ENCODE measurements around the gene POU3F1. TPM values are rescaled to one million over a fixed set of nuclear protein-coding genes. Genes with fewer than 3 reads are reported as not detected.

Gene POU3F1
- total RNA-seq, 2 experiments from 2014 or later: not detected

DNA sequence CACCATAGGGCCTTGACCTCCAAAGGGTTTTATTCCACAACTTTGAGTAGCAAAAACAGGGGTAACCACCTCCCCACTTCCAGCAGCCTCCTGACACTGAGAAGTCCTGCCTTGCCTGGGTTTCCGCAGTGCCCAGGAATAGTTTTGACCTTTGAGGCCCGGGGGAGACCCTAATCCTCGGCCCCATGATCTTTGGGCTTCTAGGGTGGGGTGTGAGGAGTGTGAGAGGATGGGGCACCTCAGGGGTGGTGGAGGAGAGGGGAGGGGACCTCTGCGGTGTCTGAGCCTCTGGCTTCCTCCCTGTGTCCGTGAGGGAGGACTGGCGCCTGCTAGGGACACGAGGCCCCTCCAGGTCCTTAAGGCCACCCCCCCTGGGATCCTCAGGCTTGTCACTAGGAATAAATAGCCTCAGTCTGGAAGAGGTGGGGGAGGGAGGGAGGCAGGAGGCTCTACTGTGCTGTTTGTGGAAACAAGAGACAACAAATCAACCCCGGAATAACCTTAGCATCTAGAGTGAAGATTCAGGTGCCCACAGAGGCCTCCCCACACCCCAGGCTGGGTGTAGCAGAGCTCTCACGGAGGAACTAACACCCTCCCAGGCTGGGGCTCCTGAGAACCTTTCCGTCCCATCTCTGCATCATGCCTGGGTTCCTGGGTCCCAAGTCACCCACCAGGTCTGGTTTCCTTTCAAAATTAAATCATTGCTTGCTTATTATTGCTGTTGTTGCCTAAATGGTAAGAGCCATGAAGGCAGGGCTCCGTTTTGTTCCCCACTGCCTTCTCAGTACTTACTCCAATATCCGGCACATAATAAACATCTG is 40.4 kb downstream of the POU3F1 start:
- H3K27me3 Mint-ChIP-seq (ENCODE audit: low read depth): no peaks in the 10 kb centered on the region
- ChIA-PET CTCF (no interaction called here), POLR2A (no interaction called here)
- ATAC-seq: no peak
- H3K4me3 Mint-ChIP-seq: peak overlapping the region; percentile 63
- peak overlapping the region; percentile 52 for H3K27ac Mint-ChIP-seq
- H3K36me3 Mint-ChIP-seq (ENCODE audit: low read depth): peaks cover 5% of the 10 kb centered on the region
- peaks cover 53% of the 10 kb centered on the region for H3K4me1 Mint-ChIP-seq (ENCODE audit: low read depth)
- no peak for DNase-seq
- H3K9me3 Mint-ChIP-seq (ENCODE audit: insufficient read depth): no peaks in the 10 kb centered on the region

DNA sequence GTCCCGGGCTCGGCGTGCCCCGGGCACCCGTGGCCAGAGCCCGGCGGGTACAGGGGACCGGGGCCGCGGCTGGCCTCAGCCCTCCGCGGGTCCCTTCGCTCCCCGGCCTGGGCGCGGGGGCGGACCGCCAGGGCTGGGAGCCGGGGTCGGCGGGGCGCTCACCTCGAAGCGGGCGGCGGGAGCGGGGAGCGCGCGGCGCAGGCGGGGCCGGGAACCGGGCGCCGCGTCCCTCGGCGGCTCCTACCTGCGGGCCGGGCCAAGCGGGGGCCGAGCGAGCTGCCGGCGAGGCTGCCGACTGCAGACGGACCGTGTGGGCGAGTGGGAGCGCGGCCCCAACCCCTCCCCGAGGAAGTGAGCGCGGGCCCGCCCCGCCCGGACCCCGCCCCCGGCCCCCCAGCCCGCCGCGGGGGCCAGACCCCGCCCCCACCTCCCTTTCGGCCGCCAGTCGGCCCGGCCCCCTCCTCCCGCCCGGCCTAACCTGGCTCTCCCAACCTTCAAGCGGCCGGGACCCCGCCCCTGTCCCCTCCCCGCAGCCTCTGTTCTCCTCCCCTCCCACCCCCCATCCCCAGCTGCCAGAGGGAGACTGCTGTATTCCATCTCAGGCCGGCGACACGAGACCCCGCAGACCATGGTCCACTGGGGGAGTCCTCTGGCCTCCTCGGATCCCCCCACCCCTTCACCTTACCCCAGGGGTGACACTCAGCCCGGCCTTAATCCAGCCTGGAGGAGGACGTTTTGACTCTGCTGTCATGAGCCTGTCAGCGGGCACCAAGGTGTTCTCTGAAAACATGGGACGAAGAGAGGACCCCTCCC is 41.2 kb downstream of the POU3F1 start, which contains the start of gene FHL3:
TSS of gene FHL3 (minus strand) at position 320 of the 813 bp plus-strand sequence. CDS start 6,102 bp downstream, outside the sequence.
- H3K4me3 Mint-ChIP-seq: peak within 1 kb of the TSS; percentile 81
- ATAC-seq (peak; percentile 58), DNase-seq (peak; percentile 44)
- H3K27ac Mint-ChIP-seq: peak within 1 kb of the TSS; percentile 74
- ChIA-PET POLR2A (interaction anchor here (0.6 kb wide), 1 partner anchor 175 kb away, joined by 3 read pairs; no protein-coding TSS in a partner anchor), CTCF (no interaction called here)
- H3K9me3 Mint-ChIP-seq (ENCODE audit: insufficient read depth): no peaks in the 10 kb centered on the region
- H3K4me1 Mint-ChIP-seq (ENCODE audit: low read depth): peaks cover 56% of the 10 kb centered on the region
- H3K27me3 Mint-ChIP-seq (ENCODE audit: low read depth): no peaks in the 10 kb centered on the region
- peaks cover 5% of the 10 kb centered on the region for H3K36me3 Mint-ChIP-seq (ENCODE audit: low read depth)

DNA sequence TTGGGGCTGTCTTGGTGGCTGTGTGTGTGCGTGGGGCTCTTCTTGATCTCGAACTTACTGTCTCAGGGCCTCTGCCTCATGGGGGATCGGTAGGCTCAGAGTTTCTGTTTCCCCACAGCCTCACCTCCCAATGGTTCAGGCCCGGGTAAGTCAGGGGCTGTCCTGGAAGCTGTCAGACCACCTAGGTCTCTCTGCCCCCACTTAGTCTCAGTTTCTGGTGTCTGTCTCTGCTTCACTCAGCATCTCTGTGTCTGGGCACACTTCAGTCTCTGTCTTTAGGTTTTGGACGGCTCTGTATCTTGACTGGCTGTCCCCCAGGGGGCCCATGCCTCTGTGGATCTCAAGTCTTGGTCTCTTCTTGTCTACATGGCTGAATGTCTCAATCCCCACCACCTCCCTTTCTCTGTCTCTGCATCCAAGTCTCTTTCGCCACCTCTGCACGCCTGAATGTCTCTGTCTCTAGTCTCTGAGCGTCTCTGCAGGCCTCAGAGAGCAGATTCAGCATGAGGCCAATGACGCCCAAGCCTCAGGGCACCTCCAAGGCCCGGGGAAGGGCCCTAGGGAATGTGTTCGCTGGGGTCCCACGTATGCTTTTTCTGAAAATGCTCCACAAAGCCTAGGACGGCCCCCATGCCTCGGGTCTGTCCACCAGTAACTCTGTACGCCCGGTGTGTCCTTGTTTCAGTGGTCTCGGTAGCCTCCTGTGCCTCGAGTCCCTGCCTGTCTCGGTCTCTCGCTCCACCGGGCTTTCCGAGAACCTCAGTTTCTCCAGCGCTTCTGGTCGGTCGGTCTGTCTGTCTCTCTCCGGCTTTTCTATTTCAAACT is 42.1 kb downstream of the POU3F1 start:
- H3K36me3 Mint-ChIP-seq (ENCODE audit: low read depth): peaks cover 5% of the 10 kb centered on the region
- ChIA-PET POLR2A (interaction anchor here (1.7 kb wide), 1 partner anchor 10 kb away, joined by 11 read pairs; no protein-coding TSS in a partner anchor), CTCF (interaction anchor here (1.2 to 1.9 kb wide), 3 partner anchors 11 to 15 kb away, joined by 8 to 15 read pairs (median 11); partner anchors contain the start of gene SF3A3)
- DNase-seq (peak; percentile 52), ATAC-seq (peak; percentile 47)
- no peaks in the 10 kb centered on the region for H3K27me3 Mint-ChIP-seq (ENCODE audit: low read depth)
- H3K27ac Mint-ChIP-seq: peak overlapping the region; percentile 74
- no peaks in the 10 kb centered on the region for H3K9me3 Mint-ChIP-seq (ENCODE audit: insufficient read depth)
- H3K4me3 Mint-ChIP-seq: peak overlapping the region; percentile 81
- peaks cover 56% of the 10 kb centered on the region for H3K4me1 Mint-ChIP-seq (ENCODE audit: low read depth)

DNA sequence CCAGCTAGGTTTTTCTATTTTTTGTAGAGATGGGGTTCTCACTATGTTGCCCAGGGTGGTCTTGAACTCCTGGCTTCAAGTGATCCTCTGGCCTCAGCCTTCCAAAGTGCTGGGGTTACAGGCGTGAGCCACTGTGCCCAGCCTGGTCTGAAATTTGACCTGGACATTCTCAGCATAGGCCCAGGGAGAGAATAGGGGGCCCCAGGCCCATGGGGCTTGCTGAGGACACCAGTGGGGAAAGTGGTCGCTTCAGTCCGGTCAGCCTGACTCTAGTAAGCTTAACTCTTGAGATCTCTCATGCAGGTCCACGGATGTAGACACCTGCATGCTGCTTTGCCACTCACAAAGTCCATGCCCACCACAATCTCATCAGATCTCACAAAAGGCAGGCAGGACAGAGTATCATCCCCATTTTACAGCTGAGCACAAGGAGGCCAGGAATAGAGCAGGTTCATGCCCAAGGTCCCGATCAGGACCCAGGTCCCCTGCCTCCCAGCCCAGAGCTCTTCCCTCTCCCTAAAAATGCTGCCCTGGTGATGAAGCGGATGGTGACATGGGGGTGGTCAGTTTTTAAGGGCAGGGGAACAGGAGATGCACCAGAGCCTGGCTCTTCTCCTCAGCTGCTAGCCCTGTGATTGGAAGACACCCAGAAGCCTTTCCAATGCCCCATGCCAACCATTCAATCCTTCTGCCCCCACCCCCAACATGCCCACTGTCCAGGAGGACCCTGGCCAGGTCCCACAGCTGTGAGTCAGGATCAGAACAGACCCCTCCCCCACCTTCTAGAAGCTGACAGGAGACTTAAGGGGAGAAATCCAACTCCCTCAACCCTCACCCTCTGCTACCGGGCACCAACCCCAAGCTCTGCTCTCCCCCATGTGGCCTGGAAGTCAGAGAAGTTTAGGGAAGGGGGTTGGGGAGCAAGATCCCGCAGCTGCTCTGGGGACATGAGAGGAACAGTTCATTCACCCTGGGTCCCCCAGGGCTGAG is 43.0 kb downstream of the POU3F1 start:
- Mint-ChIP-seq H3K4me3 (peak overlapping the region; percentile 81), H3K27ac (peak overlapping the region; percentile 74), H3K36me3 (ENCODE audit: low read depth) (peaks cover 7% of the 10 kb centered on the region), H3K4me1 (ENCODE audit: low read depth) (peaks cover 54% of the 10 kb centered on the region), H3K9me3 (ENCODE audit: insufficient read depth) (no peaks in the 10 kb centered on the region), H3K27me3 (ENCODE audit: low read depth) (no peaks in the 10 kb centered on the region)
- DNase-seq (no peak), ATAC-seq (peak; percentile 1)
- ChIA-PET POLR2A (interaction anchor here (0.9 to 1.7 kb wide), 4 partner anchors 9 to 196 kb away, joined by 3 to 11 read pairs (median 4); partner anchors contain the start of genes C1orf122, SF3A3, UTP11 and YRDC), CTCF (interaction anchor here (1.0 to 1.9 kb wide), 5 partner anchors 10 to 835 kb away, joined by 3 to 15 read pairs (median 8); partner anchors contain the start of gene SF3A3)

DNA sequence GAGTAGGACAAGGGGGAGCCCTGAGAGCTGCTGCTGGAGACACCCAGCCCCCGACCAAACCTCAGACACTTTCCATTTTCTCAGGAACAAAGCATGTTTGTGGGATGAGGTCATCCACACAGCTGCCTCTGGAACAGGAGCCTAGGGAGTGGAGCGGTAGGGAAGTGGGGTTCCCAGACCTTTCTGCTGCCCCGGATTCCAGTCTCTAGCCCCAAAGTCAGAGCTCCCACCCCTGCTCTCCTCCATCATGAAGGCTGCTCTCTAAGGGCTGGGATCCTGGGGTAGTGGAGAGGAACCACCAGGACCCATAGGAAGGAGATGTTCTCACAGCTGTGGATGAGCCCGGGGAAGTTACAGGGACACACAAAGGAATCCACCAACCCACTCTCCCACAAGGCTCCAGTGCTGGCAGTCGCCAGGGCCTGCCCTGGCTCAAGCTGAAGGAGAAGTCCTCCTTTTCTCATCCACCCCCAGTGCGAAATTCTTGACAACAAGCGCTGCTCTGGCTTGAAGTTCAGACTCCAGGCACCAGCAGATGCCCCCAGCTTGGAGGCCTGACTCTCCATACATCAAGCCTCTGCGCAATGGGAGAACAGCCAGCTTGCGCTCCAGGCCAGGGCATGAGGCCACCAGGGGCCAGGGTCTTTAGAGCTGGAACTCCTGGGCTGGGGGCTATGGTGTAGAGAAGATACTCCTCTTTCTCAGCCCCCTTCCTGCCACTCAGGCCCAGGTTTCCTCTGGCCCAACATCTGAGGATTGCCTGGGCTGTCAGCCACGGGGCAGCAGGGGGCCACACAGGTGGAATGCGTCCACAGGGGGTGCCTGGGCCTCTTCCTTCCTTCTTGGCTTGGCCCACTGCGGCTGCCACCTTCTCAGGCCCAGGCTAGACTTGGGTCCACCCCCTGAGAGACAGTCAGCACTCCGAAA is 45.8 kb downstream of the POU3F1 start:
- H3K4me3 Mint-ChIP-seq: no peak overlapping the region
- no peaks in the 10 kb centered on the region for H3K9me3 Mint-ChIP-seq (ENCODE audit: insufficient read depth)
- DNase-seq (no peak), ATAC-seq (no peak)
- H3K4me1 Mint-ChIP-seq (ENCODE audit: low read depth): peaks cover 66% of the 10 kb centered on the region
- peak overlapping the region; percentile 80 for H3K27ac Mint-ChIP-seq
- ChIA-PET CTCF (interaction anchor here (1.2 to 3.5 kb wide), 7 partner anchors 9 to 27 kb away, joined by 3 to 15 read pairs (median 8); partner anchors contain the start of gene SF3A3), POLR2A (interaction anchor here (1.0 to 2.3 kb wide), 4 partner anchors 8 to 309 kb away, joined by 3 to 9 read pairs (median 4); partner anchors contain the start of genes CDCA8 and SF3A3)
- H3K27me3 Mint-ChIP-seq (ENCODE audit: low read depth): no peaks in the 10 kb centered on the region
- H3K36me3 Mint-ChIP-seq (ENCODE audit: low read depth): peaks cover 23% of the 10 kb centered on the region

DNA sequence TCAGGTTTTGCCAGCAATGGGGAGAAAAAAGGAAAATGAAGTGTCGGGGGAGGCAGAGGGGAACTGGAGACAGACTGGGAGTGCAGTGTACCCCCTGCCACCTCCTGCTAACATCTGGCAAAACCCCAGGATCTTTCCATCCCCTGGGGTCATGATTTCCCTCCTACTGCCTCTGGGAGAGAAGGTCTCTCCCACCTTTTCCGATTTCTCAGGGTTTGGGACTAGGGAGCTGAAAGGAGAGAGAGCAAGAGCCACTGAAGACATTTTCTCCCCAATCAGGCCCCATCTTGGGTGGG is 46.4 kb downstream of the POU3F1 start:
- peaks cover 23% of the 10 kb centered on the region for H3K36me3 Mint-ChIP-seq (ENCODE audit: low read depth)
- no peak for ATAC-seq
- H3K9me3 Mint-ChIP-seq (ENCODE audit: insufficient read depth): no peaks in the 10 kb centered on the region
- CTCF ChIA-PET: interaction anchor here (1.4 to 3.5 kb wide), 4 partner anchors 9 to 11 kb away, joined by 3 to 15 read pairs (median 11); partner anchors contain the start of gene SF3A3
- peak overlapping the region; percentile 80 for H3K27ac Mint-ChIP-seq
- H3K4me3 Mint-ChIP-seq: no peak overlapping the region
- peaks cover 67% of the 10 kb centered on the region for H3K4me1 Mint-ChIP-seq (ENCODE audit: low read depth)
- POLR2A ChIA-PET: interaction anchor here (1.0 to 2.3 kb wide), 3 partner anchors 9 to 308 kb away, joined by 4 to 9 read pairs (median 4); partner anchors contain the start of gene CDCA8
- no peak for DNase-seq
- H3K27me3 Mint-ChIP-seq (ENCODE audit: low read depth): no peaks in the 10 kb centered on the region

DNA sequence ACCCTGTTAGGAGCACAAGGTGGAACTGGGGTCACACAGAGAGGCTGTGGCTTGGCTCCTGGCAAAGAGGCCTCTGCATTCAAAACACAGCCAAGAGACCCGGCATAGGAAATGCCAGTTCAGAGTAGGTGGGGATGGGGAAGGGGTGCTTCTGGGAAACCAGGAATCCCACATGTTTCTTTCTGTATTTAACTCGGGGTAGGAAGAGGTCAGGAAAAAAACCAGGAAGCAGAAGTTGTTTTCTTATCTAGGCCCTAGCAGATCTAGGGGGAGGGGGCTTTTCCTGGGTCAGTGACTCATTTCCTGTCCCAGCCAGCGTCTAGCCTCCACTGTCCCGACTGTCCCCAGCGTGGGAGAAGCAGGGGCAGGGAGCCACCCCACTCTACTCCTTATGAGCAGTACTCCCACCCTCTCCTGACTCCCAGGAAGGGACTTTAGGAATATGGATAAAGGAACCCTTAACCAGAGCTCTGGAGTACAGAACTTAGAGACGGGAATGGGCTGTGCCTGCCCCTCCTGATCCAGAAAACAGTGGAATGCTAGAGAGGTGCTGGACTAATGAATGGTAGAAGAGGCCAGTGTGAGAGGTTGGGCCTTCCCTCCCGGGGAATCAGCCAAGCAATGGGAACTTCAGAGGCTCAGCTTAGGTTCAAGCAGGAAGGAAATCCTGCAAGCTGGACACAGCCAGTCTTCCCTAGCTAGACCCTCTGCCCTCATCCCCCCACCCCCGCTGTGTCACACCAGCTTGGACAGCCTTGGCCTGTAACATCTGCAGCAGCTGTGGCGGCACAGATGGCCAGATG is 47.0 kb downstream of the POU3F1 start:
- Mint-ChIP-seq H3K9me3 (ENCODE audit: insufficient read depth) (no peaks in the 10 kb centered on the region), H3K27ac (peak overlapping the region; percentile 80), H3K36me3 (ENCODE audit: low read depth) (peaks cover 26% of the 10 kb centered on the region), H3K4me3 (peak overlapping the region; percentile 1), H3K27me3 (ENCODE audit: low read depth) (no peaks in the 10 kb centered on the region), H3K4me1 (ENCODE audit: low read depth) (peaks cover 72% of the 10 kb centered on the region)
- ChIA-PET CTCF (interaction anchor here (1.4 to 3.5 kb wide), 4 partner anchors 8 to 11 kb away, joined by 3 to 15 read pairs (median 11); partner anchors contain the start of gene SF3A3), POLR2A (interaction anchor here (1.0 to 2.3 kb wide), 2 partner anchors 9 to 12 kb away, joined by 4 to 9 read pairs; no protein-coding TSS in a partner anchor)
- DNase-seq (no peak), ATAC-seq (no peak)

DNA sequence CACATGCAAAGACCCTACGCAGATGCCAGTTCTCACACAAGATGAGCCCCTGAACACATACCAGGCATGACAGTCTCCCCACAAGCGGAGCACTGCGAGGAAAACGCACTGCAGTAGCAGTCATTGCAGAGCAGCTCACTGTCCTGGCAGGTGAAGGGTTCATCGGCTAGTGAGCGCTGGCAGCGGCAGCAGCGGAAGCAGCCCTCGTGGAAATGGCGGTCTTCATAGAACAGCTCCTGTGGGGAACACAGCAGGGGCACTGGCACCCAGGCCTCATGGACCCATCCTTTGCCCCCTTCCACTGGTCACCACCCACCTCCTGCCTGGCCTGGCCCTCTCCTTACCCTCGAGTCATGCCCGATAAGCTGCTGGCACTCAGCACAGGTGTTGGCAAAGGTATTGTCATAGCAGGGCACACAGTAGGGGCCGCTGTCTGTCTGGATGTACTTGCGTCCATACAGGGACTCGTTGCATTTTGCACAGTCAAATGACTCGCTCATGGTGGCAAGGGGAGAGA is 47.6 kb downstream of the POU3F1 start:
- Mint-ChIP-seq H3K4me3 (peak overlapping the region; percentile 1), H3K4me1 (ENCODE audit: low read depth) (peaks cover 70% of the 10 kb centered on the region), H3K27ac (peak overlapping the region; percentile 80), H3K27me3 (ENCODE audit: low read depth) (no peaks in the 10 kb centered on the region), H3K36me3 (ENCODE audit: low read depth) (peaks cover 24% of the 10 kb centered on the region), H3K9me3 (ENCODE audit: insufficient read depth) (no peaks in the 10 kb centered on the region)
- CTCF ChIA-PET: interaction anchor here (3.1 to 3.5 kb wide), 2 partner anchors 8 to 12 kb away, joined by 14 to 15 read pairs; no protein-coding TSS in a partner anchor
- POLR2A ChIA-PET: interaction anchor here (2.3 kb wide), 1 partner anchor 10 kb away, joined by 9 read pairs; no protein-coding TSS in a partner anchor
- DNase-seq: no peak
- ATAC-seq: no peak
